Hepatocyte (in vitro differentiated cells): ENCODE measurements around the gene ANO2. TPM values are rescaled to one million over a fixed set of nuclear protein-coding genes. Genes with fewer than 3 reads are reported as not detected.

Source experiments
- DNase-seq: peaks from one replicate; pipeline ENCODE4 v3.0.0-alpha.2; 2016; ENCODE audit warnings: low spot score
- H2AFZ ChIP-seq: fragments of 200-600 bp; sonication (generic); 2 replicates; pipeline ENCODE4 v1.6.0; 2016; ENCODE audit warnings: antibody characterized with exemption, mild to moderate bottlenecking
- H3K27ac ChIP-seq: fragments of 200-600 bp; sonication (generic); 2 replicates; pipeline ENCODE4 v1.5.1; 2016; ENCODE audit warnings: mild to moderate bottlenecking
- H3K27me3 ChIP-seq: fragments of 200-600 bp; sonication (generic); 2 replicates; pipeline ENCODE4 v1.6.1; 2016
- H3K36me3 ChIP-seq: fragments of 200-600 bp; sonication (generic); replicated peaks from 2 replicates; pipeline ENCODE4 v1.5.1; 2016; ENCODE audit warnings: low read depth; ENCODE audit not compliant: insufficient read depth
- H3K4me1 ChIP-seq: fragments of 200-600 bp; sonication (generic); 2 replicates; pipeline ENCODE4 v1.5.1; 2016; ENCODE audit warnings: mild to moderate bottlenecking, moderate library complexity; ENCODE audit not compliant: insufficient read depth
- H3K4me2 ChIP-seq: fragments of 200-600 bp; sonication (generic); 2 replicates; pipeline ENCODE4 v1.6.0; 2016
- H3K4me3 ChIP-seq: fragments of 200-600 bp; sonication (generic); 2 replicates; pipeline ENCODE4 v1.5.1; 2016; ENCODE audit warnings: mild to moderate bottlenecking
- H3K79me2 ChIP-seq: fragments of 200-600 bp; sonication (generic); 2 replicates; pipeline ENCODE4 v1.6.0; 2017; ENCODE audit warnings: mild to moderate bottlenecking
- H3K9me2 ChIP-seq: fragments of 200-600 bp; sonication (generic); replicated peaks from 2 replicates; pipeline ENCODE4 v1.6.0; 2017; ENCODE audit warnings: mild to moderate bottlenecking; ENCODE audit not compliant: insufficient read depth
- H3K9me3 ChIP-seq: fragments of 200-600 bp; sonication (generic); 2 replicates; pipeline ENCODE4 v1.5.1; 2016; ENCODE audit warnings: low read depth, mild to moderate bottlenecking
- H4K20me1 ChIP-seq: fragments of 200-600 bp; sonication (generic); 2 replicates; pipeline ENCODE4 v1.6.0; 2016; ENCODE audit warnings: mild to moderate bottlenecking; ENCODE audit not compliant: insufficient read depth, poor library complexity, severe bottlenecking
- EZH2 ChIP-seq: fragments of 200-600 bp; sonication (generic); IDR thresholded peaks from 2 replicates; pipeline ENCODE4 v1.6.1; 2016; ENCODE audit warnings: antibody characterized with exemption, mild to moderate bottlenecking, borderline replicate concordance
- EZH2phosphoT487 ChIP-seq: fragments of 200-600 bp; sonication (generic); IDR thresholded peaks from one replicate; pipeline ENCODE4 v1.6.1; 2018; ENCODE audit warnings: antibody characterized with exemption, mild to moderate bottlenecking, low read depth, moderate library complexity; ENCODE audit not compliant: unreplicated experiment, severe bottlenecking
- WGBS: methylation state at CpG from one replicate; pipeline ENCODE4 v1.1.6; 2016; ENCODE audit warnings: low lambda C conversion rate; ENCODE audit errors: missing lambda C conversion rate; 5-methylcytosine and 5-hydroxymethylcytosine counted together
- polyA plus RNA-seq: library from polyadenylated mRNA; unstranded; fragments of >200 nt; fragmentation: Nextera tagmentation; extraction: Ambion mirVana; gene quantifications from 2 replicates; pipeline ENCODE4 v1.2.1, GENCODE V29; 2016
- total RNA-seq: library from RNA; depleted of rRNA; stranded (reverse); fragments of >200 nt; gene quantifications from 2 replicates; pipeline ENCODE4 v1.2.3, GENCODE V29; 2014
- TF ChIP-seq, protein P1 (sequence below): fragments of 200-600 bp; sonication (generic); IDR thresholded peaks from 2 replicates; pipeline ENCODE4 v1.5.1; 2016; ENCODE audit warnings: antibody characterized with exemption, mild to moderate bottlenecking; ENCODE audit not compliant: poor library complexity

The ANO2 gene
- total and polyA plus RNA-seq, 2 experiments from 2014 or later: 1.0 to 1.9 TPM

DNA sequence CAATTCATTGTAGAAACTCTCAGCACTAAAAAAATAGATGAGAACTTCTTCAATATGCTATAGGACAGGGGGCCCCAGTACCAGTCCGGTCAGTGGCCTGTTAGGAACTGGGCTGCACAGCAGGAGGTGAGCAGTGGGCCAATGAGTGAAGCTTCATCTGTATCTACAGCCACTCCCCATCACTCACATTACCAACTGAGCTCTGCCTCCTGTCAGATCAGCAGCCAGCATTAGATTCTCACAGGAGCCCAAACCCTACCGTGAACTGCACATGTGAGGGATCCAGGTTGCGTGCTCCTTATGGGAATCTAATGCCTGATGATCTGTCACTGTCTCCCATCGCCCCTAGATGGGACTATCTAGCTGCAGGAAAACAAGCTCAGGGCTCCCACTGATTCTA, 15.7 kb upstream of the ANO2 start:
- no peaks in the 10 kb centered on the region for H3K9me3 ChIP-seq
- no peaks in the 10 kb centered on the region for H4K20me1 ChIP-seq
- H3K36me3 ChIP-seq: no peaks in the 10 kb centered on the region
- WGBS: 83% methylated on average over 4 of the region's 4 CpGs
- H3K27ac ChIP-seq: no peak overlapping the region
- H2AFZ ChIP-seq: no peak overlapping the region
- peaks cover 3% of the 10 kb centered on the region for H3K27me3 ChIP-seq
- H3K79me2 ChIP-seq: no peaks in the 10 kb centered on the region
- H3K4me1 ChIP-seq: no peaks in the 10 kb centered on the region
- H3K9me2 ChIP-seq: no peaks in the 10 kb centered on the region
- H3K4me2 ChIP-seq: no peak overlapping the region
- TF ChIP-seq EZH2phosphoT487 (no peak), EZH2 (no peak)
- TF ChIP-seq, protein P1, sequence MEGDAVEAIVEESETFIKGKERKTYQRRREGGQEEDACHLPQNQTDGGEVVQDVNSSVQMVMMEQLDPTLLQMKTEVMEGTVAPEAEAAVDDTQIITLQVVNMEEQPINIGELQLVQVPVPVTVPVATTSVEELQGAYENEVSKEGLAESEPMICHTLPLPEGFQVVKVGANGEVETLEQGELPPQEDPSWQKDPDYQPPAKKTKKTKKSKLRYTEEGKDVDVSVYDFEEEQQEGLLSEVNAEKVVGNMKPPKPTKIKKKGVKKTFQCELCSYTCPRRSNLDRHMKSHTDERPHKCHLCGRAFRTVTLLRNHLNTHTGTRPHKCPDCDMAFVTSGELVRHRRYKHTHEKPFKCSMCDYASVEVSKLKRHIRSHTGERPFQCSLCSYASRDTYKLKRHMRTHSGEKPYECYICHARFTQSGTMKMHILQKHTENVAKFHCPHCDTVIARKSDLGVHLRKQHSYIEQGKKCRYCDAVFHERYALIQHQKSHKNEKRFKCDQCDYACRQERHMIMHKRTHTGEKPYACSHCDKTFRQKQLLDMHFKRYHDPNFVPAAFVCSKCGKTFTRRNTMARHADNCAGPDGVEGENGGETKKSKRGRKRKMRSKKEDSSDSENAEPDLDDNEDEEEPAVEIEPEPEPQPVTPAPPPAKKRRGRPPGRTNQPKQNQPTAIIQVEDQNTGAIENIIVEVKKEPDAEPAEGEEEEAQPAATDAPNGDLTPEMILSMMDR: no peak
- no peak overlapping the region for H3K4me3 ChIP-seq
- DNase-seq: no peak

DNA sequence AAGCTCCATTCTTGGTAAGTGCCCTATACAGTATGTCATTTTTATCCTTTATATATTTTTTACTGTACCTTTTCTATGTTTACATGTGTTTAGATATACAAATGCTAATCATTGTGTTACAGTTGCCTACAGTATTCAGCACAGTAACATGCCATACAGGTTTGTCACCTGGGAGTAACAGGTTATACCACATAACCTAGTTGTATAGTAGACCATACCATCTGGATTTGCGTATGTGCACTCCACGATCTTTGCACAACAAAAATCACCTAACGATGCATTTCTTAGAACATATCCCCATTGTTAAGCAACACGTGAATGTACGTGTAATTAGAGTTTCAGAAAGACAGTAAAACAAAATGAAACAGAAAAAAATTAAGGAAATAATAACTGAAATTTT, 11.9 kb upstream of the ANO2 start:
- Histone ChIP-seq H3K36me3 (no peaks in the 10 kb centered on the region), H2AFZ (no peak overlapping the region), H4K20me1 (no peaks in the 10 kb centered on the region), H3K27ac (no peak overlapping the region), H3K4me3 (no peak overlapping the region), H3K27me3 (peaks cover 11% of the 10 kb centered on the region), H3K4me2 (no peak overlapping the region), H3K79me2 (no peaks in the 10 kb centered on the region), H3K9me3 (no peaks in the 10 kb centered on the region), H3K4me1 (no peaks in the 10 kb centered on the region), H3K9me2 (no peaks in the 10 kb centered on the region)
- TF ChIP-seq EZH2: no peak
- TF ChIP-seq, protein P1: no peak
- TF ChIP-seq EZH2phosphoT487: no peak
- WGBS: 94% methylated on average over 5 of the region's 5 CpGs
- DNase-seq: no peak

DNA sequence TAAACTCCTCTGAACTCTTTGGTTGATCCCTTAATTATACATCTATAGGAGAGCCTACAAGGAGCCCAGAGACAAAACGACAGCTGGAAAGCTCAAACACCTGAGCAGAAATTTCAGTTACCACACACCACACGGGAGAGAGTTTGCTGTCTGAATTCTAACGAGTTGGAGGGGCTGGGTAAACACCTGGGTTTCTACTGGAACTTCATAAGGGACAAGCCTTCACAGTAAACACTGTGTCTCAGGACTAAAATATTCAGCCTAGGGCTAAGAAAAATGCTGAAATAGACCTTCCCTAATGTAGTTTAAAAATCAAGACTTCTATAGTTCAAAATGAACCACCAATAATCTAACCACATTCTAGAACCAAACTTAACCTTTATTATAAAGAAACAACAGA, 9.6 kb upstream of the ANO2 start:
- Histone ChIP-seq H3K36me3 (no peaks in the 10 kb centered on the region), H3K4me2 (no peak overlapping the region)
- WGBS: 37% methylated on average over 3 of the region's 3 CpGs

More for the DNA sequence above, 9.6 kb upstream of the ANO2 start:
- no peaks in the 10 kb centered on the region for H3K79me2 ChIP-seq
- no peaks in the 10 kb centered on the region for H3K4me1 ChIP-seq
- DNase-seq: no peak
- peaks cover 13% of the 10 kb centered on the region for H3K27me3 ChIP-seq
- no peaks in the 10 kb centered on the region for H3K9me2 ChIP-seq
- no peak overlapping the region for H3K4me3 ChIP-seq
- H2AFZ ChIP-seq: no peak overlapping the region
- no peak overlapping the region for H3K27ac ChIP-seq
- H4K20me1 ChIP-seq: no peaks in the 10 kb centered on the region
- TF ChIP-seq, protein P1: no peak
- TF ChIP-seq EZH2phosphoT487 (no peak), EZH2 (no peak)
- H3K9me3 ChIP-seq: no peaks in the 10 kb centered on the region
